B cell (primary cell): ENCODE results near the gene IPO13.

Experiments used
- CTCF ChIP-seq: fragments of 200-600 bp; IDR thresholded peaks from one replicate; pipeline ENCODE4 v1.8.0; 2022; ENCODE audit warnings: antibody characterized with exemption, mild to moderate bottlenecking
- EZH2 ChIP-seq: IDR thresholded peaks from 2 replicates; pipeline ENCODE4 v1.6.1; 2012; ENCODE audit warnings: borderline replicate concordance, low read depth, mild to moderate bottlenecking, moderate library complexity, low read length; ENCODE audit not compliant: insufficient read depth, poor library complexity, severe bottlenecking

- TF ChIP-seq CTCF = no peak
- TF ChIP-seq EZH2 = no peak
Observed at GRCh38 chr1:43977376-43978263, 30.9 kb downstream of the IPO13 start.
